Ascending aorta (tissue), 2 donors: Measurements from ENCODE around the gene ACTG1. TPM values are rescaled to one million over a fixed set of nuclear protein-coding genes. Genes with fewer than 3 reads are reported as not detected.

Experiments used
- DNase-seq, 2 donors: peaks; one replicate each; pipeline ENCODE4 v3.0.0-alpha.2; 2019; ENCODE audit warnings: low spot score in 2 of 2
- H3K27ac ChIP-seq, 2 donors: fragments of 200-600 bp; sonication (generic); one replicate each; pipeline ENCODE4 v1.5.1; 2016 to 2017; ENCODE audit warnings: mild to moderate bottlenecking in 1 of 2
- H3K27me3 ChIP-seq: fragments of 200-600 bp; sonication (generic); one replicate; pipeline ENCODE4 v1.5.1; 2017
- H3K36me3 ChIP-seq, 2 donors: fragments of 200-600 bp; sonication (generic); one replicate each; pipeline ENCODE4 v1.5.1; 2016
- H3K4me1 ChIP-seq, 2 donors: fragments of 200-600 bp; sonication (generic); one replicate each; pipeline ENCODE4 v1.5.1; 2016 to 2017; ENCODE audit warnings: mild to moderate bottlenecking in 1 of 2
- H3K4me3 ChIP-seq, 2 donors: fragments of 200-600 bp; sonication (generic); one replicate each; pipeline ENCODE4 v1.5.1; 2016 to 2017; ENCODE audit warnings: mild to moderate bottlenecking in 1 of 2
- H3K9me3 ChIP-seq, 2 donors: fragments of 200-600 bp; sonication (generic); one replicate each; pipeline ENCODE4 v1.5.1; 2016
- intact Hi-C: fragments of 100-400 bp; cut with DNase I; formaldehyde crosslinking; loops from one replicate; pipeline ENCODE4 v1.15.1; 2023
- total RNA-seq: library from RNA; depleted of rRNA; stranded (reverse); fragments of >200 nt; gene quantifications from one replicate; pipeline ENCODE4 v1.1.0, GENCODE V29; 2016
- TF ChIP-seq, protein P1 (sequence below), 3 experiments: fragments of 200-600 bp in 2 of 3; fragments of 450-650 bp in 1 of 3; sonication (generic) in 2 of 3; IDR thresholded peaks; one replicate each; pipeline ENCODE4 v1.5.1; 2016 to 2019; ENCODE audit warnings: antibody characterized with exemption in 3 of 3, mild to moderate bottlenecking in 1 of 3, moderate library complexity in 1 of 3

Gene ACTG1
- total RNA-seq, 1 donor from 2014 or later, result 6,075 TPM

DNA sequence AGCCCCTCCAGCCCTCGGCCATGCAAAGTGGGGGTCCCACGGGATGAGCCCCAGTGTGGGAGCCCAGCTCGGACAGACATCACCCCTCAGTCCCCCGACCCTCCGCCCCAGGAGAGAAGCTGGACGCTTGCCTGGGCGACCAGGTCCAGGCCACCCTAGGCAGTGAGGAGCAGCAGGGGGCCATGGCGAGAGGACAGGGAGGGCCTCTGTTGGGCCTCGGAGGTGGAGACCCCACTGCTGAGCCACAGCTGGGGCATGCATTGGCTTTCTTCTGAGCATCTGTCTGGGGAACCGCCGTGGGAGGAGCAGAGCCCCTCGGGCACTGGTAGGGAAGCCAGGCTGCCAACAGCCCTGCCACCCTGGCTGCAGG is 13.0 kb downstream of the ACTG1 start:
- Histone ChIP-seq H3K4me3 (no peak overlapping the region), H3K27ac (peak overlapping the region in 1 of 2 donors; percentile 22), H3K9me3 (no peaks in the 10 kb centered on the region), H3K4me1 (peaks cover 0 to 3% of the 10 kb centered on the region in 2 donors), H3K36me3 (no peaks in the 10 kb centered on the region), H3K27me3 (no peaks in the 10 kb centered on the region)
- no peak for DNase-seq
- TF ChIP-seq, protein P1, sequence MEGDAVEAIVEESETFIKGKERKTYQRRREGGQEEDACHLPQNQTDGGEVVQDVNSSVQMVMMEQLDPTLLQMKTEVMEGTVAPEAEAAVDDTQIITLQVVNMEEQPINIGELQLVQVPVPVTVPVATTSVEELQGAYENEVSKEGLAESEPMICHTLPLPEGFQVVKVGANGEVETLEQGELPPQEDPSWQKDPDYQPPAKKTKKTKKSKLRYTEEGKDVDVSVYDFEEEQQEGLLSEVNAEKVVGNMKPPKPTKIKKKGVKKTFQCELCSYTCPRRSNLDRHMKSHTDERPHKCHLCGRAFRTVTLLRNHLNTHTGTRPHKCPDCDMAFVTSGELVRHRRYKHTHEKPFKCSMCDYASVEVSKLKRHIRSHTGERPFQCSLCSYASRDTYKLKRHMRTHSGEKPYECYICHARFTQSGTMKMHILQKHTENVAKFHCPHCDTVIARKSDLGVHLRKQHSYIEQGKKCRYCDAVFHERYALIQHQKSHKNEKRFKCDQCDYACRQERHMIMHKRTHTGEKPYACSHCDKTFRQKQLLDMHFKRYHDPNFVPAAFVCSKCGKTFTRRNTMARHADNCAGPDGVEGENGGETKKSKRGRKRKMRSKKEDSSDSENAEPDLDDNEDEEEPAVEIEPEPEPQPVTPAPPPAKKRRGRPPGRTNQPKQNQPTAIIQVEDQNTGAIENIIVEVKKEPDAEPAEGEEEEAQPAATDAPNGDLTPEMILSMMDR (IDR thresholded peaks at IDR 0.05), result no peak
- intact Hi-C loops, result no loop called here

DNA sequence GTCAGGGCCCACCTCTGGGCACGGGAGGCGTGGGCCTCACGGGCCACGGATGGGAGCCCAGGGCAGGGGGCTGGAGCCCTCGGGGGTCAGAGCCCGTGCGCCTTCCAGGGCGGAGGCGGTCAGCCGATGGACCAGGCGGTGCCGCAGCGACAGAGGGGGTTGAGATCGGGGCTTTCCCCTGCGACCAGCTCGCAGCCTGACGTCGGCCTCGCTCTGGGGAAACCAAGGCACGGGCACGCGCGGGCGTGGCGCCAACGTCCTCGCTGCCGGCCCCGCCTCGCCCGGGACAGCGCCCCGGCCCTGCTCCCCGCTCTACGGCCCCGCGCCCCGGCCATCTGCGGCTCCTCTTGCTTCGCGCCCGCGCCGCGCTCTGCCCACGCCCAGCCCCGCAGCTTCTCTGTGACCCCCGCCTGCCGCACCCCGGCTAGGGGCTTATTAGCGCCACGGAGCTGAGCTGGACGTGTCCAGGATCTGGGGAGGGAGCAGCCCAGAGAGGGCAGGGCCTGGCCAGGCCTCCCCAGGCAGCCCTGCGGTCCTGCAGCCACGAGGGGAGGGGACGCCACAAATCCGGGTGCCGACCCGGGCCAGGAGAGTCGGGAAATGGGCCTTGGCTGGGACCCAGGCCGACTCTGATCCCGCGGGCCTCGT is 13.5 kb downstream of the ACTG1 start:
- Histone ChIP-seq H3K27ac (no peak overlapping the region), H3K4me1 (peaks cover 0 to 3% of the 10 kb centered on the region in 2 donors), H3K4me3 (no peak overlapping the region), H3K9me3 (no peaks in the 10 kb centered on the region), H3K27me3 (no peaks in the 10 kb centered on the region), H3K36me3 (no peaks in the 10 kb centered on the region)
- intact Hi-C loops, result no loop called here
- DNase-seq, result no peak
- TF ChIP-seq, protein P1 (IDR thresholded peaks at IDR 0.05), result no peak

DNA sequence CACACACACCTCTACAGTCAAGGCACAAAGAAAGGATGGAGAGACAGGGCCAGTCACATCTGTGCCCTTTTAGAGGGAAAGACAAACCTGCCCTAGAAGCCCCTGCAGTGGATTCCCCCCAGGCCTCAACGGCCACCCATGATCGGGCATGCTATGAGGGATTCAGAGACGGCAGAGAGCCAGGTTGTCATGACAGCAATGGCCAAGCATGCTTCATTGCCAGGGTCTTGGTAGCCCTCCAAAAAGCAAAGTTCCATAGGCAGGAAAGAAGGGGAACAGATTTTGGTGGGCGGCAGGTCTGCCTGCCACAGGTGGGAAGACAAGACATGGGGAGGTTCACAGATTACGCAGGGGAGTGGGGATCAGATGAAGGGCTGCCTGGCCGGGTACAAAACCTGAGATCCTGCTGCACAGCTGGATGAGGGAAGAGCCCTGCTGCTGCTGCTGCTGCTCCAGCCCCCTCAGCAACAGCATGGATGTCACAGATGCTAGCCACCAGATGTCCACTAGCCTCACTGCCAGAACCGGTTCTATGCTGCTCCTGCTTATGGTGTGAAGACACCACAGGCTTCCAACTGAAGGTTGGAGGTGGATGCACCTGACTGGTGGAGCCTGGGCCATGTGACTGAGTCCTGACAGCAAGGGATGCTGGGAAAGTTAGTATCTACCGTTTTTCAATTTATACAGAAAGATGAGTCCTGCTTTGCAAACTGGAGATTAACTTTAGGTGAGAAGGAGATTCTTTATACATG is 17.8 kb downstream of the ACTG1 start:
- H3K36me3 ChIP-seq, result no peaks in the 10 kb centered on the region
- no peak for DNase-seq
- no peaks in the 10 kb centered on the region for H3K4me1 ChIP-seq
- no peak overlapping the region for H3K27ac ChIP-seq
- intact Hi-C loops, result no loop called here
- no peaks in the 10 kb centered on the region for H3K27me3 ChIP-seq
- no peaks in the 10 kb centered on the region for H3K9me3 ChIP-seq
- H3K4me3 ChIP-seq, result no peak overlapping the region
- TF ChIP-seq, protein P1 (IDR thresholded peaks at IDR 0.05), result no peak

DNA sequence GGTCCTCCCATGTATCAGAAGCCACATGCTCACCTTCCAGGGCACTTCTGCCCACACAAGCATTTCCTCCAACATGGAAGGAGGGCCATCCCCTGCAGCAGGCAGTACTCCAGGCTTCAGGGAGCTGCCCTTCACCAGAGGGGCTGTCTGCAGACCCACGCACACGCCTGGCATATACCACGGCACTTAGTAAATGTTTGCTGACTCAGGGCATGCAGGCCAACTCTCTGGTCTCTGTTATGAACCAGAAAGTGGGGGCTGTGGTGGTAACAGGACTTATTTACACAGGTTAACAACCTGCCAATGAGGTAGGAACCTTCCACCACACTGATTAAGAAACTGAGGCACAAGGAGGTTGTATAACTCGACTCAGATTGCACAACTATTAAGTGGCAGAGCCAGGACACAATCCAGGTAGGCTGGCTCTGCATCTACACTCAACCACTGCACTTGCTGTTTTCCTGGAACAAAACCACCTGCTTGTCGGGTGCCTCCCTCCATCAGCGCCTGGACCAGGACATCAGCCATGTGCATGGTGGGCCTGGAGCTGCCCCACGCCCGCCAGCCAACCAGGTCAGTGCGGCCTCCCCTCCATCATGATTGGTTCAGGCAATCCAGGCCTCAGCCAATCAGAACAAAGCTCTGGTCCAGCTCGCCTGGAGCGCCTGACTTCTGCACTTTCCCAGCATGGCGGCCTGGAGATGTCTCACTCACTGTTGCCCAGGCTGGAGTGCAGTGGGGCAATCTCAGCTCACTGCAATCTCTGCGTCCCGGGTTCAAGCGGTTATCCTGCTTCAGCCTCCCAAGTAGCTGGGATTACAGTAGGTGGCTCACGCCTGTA is 19.2 kb downstream of the ACTG1 start:
- TF ChIP-seq, protein P1 (IDR thresholded peaks at IDR 0.05), result no peak
- H3K36me3 ChIP-seq, result no peaks in the 10 kb centered on the region
- intact Hi-C loops, result no loop called here

DNA sequence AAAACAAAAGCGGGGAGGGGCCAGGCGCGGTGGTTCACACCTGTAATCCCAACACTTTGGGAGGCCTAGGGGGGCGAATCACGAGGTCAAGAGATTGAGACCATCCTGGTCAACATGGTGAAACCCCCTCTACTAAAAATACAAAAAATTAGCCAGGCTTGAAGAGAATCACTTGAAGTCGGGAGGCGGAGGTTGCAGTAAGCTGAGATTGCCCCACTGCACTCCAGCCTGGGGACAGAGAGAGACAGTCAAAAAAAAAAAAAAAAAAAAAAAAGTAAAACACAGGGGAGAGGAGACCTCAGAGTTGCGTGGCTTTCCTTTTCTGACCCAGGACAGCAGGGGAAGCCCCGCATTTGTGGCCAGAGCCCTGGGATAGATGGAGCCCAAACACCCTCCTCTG is 19.9 kb downstream of the ACTG1 start:
- H3K4me3 ChIP-seq, result no peak overlapping the region
- TF ChIP-seq, protein P1 (IDR thresholded peaks at IDR 0.05), result no peak
- no peaks in the 10 kb centered on the region for H3K9me3 ChIP-seq
- H3K36me3 ChIP-seq, result no peaks in the 10 kb centered on the region
- intact Hi-C loops, result no loop called here
- no peak overlapping the region for H3K27ac ChIP-seq
- H3K27me3 ChIP-seq, result no peaks in the 10 kb centered on the region
- no peak for DNase-seq
- peaks cover 3 to 6% of the 10 kb centered on the region in 2 donors for H3K4me1 ChIP-seq

More for the DNA sequence above, 19.2 kb downstream of the ACTG1 start:
- Histone ChIP-seq H3K4me1 (peaks cover 2 to 3% of the 10 kb centered on the region in 2 donors), H3K4me3 (no peak overlapping the region), H3K27ac (no peak overlapping the region), H3K9me3 (no peaks in the 10 kb centered on the region), H3K27me3 (no peaks in the 10 kb centered on the region)
- no peak for DNase-seq
